Endothelial cell (in vitro differentiated cells): Measurements from ENCODE around the gene SETD2. TPM values are rescaled to one million over a fixed set of nuclear protein-coding genes. Genes with fewer than 3 reads are reported as not detected.
A peak's percentile ranks its signal among the peaks of the same experiment; 100 is the strongest.

Source experiments
- DNase-seq: peaks from one replicate; pipeline ENCODE4 v3.0.0; 2021; ENCODE audit warnings: low spot score
- H3K27ac Mint-ChIP-seq: one replicate; pipeline ENCODE4 v1.8.0; 2021; ENCODE audit warnings: mixed read lengths, inconsistent platforms; ENCODE audit not compliant: unreplicated experiment
- H3K27me3 Mint-ChIP-seq: one replicate; pipeline ENCODE4 v1.8.0; 2021; ENCODE audit warnings: mild to moderate bottlenecking, moderate library complexity, mixed read lengths, inconsistent platforms; ENCODE audit not compliant: unreplicated experiment
- H3K36me3 Mint-ChIP-seq: one replicate; pipeline ENCODE4 v1.8.0; 2021; ENCODE audit warnings: mild to moderate bottlenecking, low read depth, mixed read lengths, inconsistent platforms; ENCODE audit not compliant: unreplicated experiment
- H3K4me1 Mint-ChIP-seq: one replicate; pipeline ENCODE4 v1.8.0; 2021; ENCODE audit warnings: mild to moderate bottlenecking, mixed read lengths, inconsistent platforms; ENCODE audit not compliant: unreplicated experiment
- H3K4me3 Mint-ChIP-seq: one replicate; pipeline ENCODE4 v1.8.0; 2021; ENCODE audit warnings: mild to moderate bottlenecking, mixed read lengths, inconsistent platforms; ENCODE audit not compliant: unreplicated experiment
- H3K9me3 Mint-ChIP-seq: one replicate; pipeline ENCODE4 v1.8.0; 2021; ENCODE audit warnings: mixed read lengths, inconsistent platforms; ENCODE audit not compliant: unreplicated experiment
- CTCF ChIP-seq: fragments of 200-600 bp; sonication (generic); IDR thresholded peaks from one replicate; pipeline ENCODE4 v1.5.0; 2021; ENCODE audit warnings: antibody characterized with exemption; ENCODE audit not compliant: unreplicated experiment
- total RNA-seq: library from RNA; stranded (reverse); fragmentation: NEBNext Ultra II Directional; extraction: Animal tissue kit (Norgen Biotek cat#: 25700); gene quantifications from one replicate; pipeline ENCODE4 v1.2.1, GENCODE V29; 2021; ENCODE audit not compliant: unreplicated experiment

The SETD2 gene
- total RNA-seq, 1 donor from 2014 or later: 51.4 TPM

- peak overlapping the region; percentile 22 for H3K27ac Mint-ChIP-seq
- H3K9me3 Mint-ChIP-seq: no peaks in the 10 kb centered on the region
- peaks cover 10% of the 10 kb centered on the region for H3K36me3 Mint-ChIP-seq
- H3K4me1 Mint-ChIP-seq: peaks cover 49% of the 10 kb centered on the region
- peaks cover 14% of the 10 kb centered on the region for H3K27me3 Mint-ChIP-seq
- peak overlapping the region; percentile 85 for H3K4me3 Mint-ChIP-seq
- DNase-seq: no peak
- TF ChIP-seq CTCF: no peak
Observed at GRCh38 chr3:46974421-46975171, 189.3 kb downstream of the SETD2 start.

GRCh38 chr3:46972396-46972795 is 191.5 kb downstream of the SETD2 start:
- Mint-ChIP-seq H3K27ac (no peak overlapping the region), H3K4me3 (no peak overlapping the region), H3K4me1 (peaks cover 39% of the 10 kb centered on the region)

DNA sequence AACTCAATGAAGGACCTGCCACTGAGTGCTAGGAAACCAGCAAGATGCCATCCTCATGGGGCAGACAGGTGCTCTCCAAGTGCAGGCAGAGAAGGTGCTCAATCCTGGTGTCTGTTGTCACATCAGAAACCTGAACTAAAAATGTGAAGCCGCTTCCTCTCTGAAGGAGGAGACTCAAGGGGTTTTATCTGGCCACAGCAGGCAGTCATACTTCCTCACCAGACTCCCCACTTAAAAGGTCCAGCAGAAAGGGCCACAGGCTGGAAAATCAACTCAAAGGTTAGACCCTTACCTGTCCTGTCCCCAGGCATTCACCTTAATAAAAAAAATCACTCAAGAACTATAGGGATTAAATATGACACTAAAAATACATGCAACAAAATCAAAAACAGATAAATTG is 192.2 kb downstream of the SETD2 start:
- Mint-ChIP-seq H3K4me3 (peak overlapping the region; percentile 7), H3K27me3 (peaks cover 8% of the 10 kb centered on the region), H3K27ac (peak overlapping the region; percentile 34), H3K9me3 (no peaks in the 10 kb centered on the region), H3K4me1 (peaks cover 43% of the 10 kb centered on the region), H3K36me3 (peaks cover 14% of the 10 kb centered on the region)
- no peak for TF ChIP-seq CTCF
- DNase-seq: no peak

More at GRCh38 chr3:46972396-46972795, 191.5 kb downstream of the SETD2 start:
- H3K9me3 Mint-ChIP-seq: no peaks in the 10 kb centered on the region
- H3K27me3 Mint-ChIP-seq: peaks cover 4% of the 10 kb centered on the region
- peaks cover 14% of the 10 kb centered on the region for H3K36me3 Mint-ChIP-seq
- no peak for TF ChIP-seq CTCF
- no peak for DNase-seq

GRCh38 chr3:46971151-46971550 is 192.8 kb downstream of the SETD2 start:
- Mint-ChIP-seq H3K9me3 (no peaks in the 10 kb centered on the region), H3K27ac (peak overlapping the region; percentile 34), H3K4me3 (no peak overlapping the region), H3K4me1 (peaks cover 39% of the 10 kb centered on the region), H3K36me3 (peaks cover 14% of the 10 kb centered on the region), H3K27me3 (peaks cover 5% of the 10 kb centered on the region)
- DNase-seq: no peak
- TF ChIP-seq CTCF: no peak

DNA sequence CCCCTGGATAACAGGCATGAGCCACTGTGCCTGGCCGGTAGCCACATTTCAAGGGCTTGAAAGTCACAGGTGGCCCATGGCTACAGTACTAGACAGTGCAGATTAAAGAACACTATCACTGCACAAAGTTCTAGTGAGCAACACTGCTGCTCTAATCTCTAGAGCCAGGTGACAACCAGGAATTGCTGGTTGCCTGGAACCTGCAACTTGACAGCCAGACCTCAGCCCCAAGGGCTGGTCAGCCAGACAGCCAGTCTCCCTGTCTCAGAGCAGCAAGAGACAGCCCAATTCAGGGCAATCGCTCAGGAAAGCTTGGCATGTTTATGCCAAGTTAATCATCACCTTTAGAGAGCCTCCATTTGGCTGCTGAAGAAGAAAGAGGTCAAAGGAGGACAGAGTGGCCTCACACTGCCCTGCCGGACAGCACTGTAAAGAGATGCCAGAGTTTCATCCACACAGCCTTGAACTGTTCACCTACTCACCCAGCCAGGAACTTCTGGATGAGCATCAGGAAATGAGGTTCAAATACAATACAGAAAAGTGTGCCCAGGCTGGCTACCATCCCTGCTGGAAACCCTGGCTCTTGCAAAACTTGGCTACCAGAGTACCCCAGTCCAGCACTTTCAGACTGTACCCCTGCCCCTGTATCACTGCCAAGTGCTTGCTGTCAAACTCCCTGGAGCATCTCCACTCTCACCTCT is 193.4 kb downstream of the SETD2 start:
- H3K27me3 Mint-ChIP-seq: peaks cover 5% of the 10 kb centered on the region
- peaks cover 37% of the 10 kb centered on the region for H3K4me1 Mint-ChIP-seq
- H3K36me3 Mint-ChIP-seq: peaks cover 19% of the 10 kb centered on the region
- H3K9me3 Mint-ChIP-seq: no peaks in the 10 kb centered on the region
- no peak overlapping the region for H3K4me3 Mint-ChIP-seq
- H3K27ac Mint-ChIP-seq: peak overlapping the region; percentile 34
- no peak for TF ChIP-seq CTCF
- DNase-seq: no peak
